ENCODE data around the gene GCLC.
"Not testable (repeated sequence)": the region's sequence is repeated elsewhere in the genome, so short reads cannot be mapped to it uniquely, and the experiment has no call there.

The GCLC gene

GRCh38 chr6:53556986-53557715 is 12.2 kb upstream of the GCLC start:
- DNase-seq (ENCODE audit: low read depth), result no peak

GRCh38 chr6:53553600-53553999 is 8.7 kb upstream of the GCLC start:
- DNase-seq (ENCODE audit: low read depth), result not testable (repeated sequence)

- not testable (repeated sequence) for DNase-seq (ENCODE audit: low read depth)
These were observed 6.8 kb upstream of the GCLC start for GRCh38 chr6:53551681-53552080.

- peak; percentile 91 for DNase-seq (ENCODE audit: low read depth)
These were observed 3.1 kb upstream of the GCLC start for GRCh38 chr6:53547811-53548496.

- no peak for DNase-seq (ENCODE audit: low read depth)
These were observed 2.4 kb upstream of the GCLC start for GRCh38 chr6:53547166-53547810.

DNA sequence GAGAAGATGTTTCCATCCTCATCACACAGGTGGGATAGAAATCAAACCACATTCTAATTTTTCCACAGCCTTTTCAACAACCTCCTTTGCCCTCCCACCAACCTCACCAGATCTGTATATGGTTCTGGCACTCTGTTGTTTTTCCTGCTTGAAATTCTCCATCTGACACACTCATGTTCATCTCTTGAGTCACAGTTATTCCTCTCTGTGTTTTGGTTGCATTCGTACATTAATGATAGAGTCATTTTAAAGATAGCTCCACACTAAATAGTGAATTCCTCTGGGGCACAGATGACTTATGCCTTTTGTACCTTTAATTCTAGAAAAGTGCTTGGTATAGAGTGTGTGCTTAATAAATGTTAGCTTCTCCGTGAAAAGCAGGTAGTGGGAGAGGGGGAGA is 1.4 kb upstream of the GCLC start:
- no peak for DNase-seq (ENCODE audit: low read depth)

DNA sequence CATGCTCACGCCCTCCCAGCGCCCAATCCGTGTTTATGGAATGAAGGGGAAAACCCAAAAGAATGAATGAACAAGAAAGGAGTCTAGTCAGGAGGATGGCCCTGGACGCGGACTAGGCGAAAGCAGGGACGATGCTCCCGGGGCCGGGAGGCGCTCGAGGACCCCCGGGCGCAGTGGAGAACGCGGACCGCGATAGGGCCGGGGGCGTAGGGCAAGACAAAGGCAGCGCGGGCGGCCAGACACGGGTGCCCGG is 758 bp downstream of the GCLC start:
- DNase-seq (ENCODE audit: low read depth), result no peak

- no peak for DNase-seq (ENCODE audit: low read depth)
These were observed 1.3 kb downstream of the GCLC start for GRCh38 chr6:53543359-53544216.

GRCh38 chr6:53541900-53542299 is 3.0 kb downstream of the GCLC start:
- no peak for DNase-seq (ENCODE audit: low read depth)

DNA sequence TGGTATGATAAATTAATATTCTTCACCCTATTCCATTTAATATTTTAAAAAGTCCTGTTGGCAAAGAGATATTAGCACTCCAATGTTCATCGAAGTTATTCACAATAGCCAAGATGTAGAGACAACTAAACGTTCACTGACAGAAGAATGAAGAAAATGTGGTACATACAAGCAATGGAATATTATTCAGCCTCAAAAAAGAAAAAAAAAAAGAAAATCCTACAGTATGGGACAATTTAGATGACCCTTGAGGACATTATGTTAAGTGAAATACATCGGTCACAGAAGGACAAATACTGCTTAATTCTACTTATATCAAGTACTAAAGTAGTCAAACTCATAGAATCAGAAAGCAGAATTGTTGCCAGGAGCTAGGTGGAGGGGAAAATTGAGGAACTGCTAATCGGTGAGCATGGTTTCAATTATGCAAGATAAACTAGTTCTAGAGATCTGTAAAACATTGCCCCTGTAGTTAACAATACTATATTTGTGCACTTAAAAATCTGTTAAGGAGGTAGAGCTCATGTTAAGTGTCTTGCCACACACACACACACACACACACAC is 4.7 kb downstream of the GCLC start:
- no peak for DNase-seq (ENCODE audit: low read depth)

GRCh38 chr6:53539561-53539960 is 5.3 kb downstream of the GCLC start:
- no peak for DNase-seq (ENCODE audit: low read depth)

- DNase-seq (ENCODE audit: low read depth), result no peak
These were observed 8.3 kb downstream of the GCLC start for GRCh38 chr6:53536561-53536960.

GRCh38 chr6:53532942-53533341 is 12.0 kb downstream of the GCLC start:
- DNase-seq (ENCODE audit: low read depth), result no peak

DNA sequence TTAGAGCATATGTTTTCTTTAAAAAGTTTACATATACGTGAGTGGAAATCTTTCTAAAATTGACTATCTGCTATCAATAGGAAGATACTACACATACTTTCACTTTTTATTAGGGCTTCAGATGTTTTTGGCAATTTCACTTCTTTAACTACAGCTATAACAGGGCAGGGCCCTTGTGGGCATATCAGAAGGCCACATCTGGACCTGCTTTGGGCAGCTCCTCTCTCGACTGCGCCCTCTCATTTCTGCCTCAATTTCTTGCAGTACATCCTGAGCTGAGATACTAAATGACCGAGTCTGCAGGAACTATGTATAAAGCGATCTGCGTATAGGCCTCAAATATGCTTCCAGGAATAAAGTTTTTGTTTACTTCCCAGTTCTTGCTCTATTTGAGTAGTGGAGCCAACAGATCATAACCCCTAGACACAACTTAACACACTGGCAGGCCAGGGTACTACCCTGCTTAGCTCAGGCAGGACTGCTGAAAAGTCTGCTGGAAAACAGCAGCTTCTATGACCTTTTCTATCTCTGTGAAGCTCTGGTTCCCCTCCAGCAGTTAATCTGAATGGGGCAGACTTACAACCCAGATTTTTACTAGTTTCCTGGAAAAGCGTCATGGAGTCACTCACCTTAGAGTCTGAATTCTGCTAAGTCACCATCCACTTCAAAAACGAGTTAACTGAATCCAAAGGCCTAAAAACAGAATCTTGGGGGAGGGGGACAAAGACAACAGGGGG is 12.7 kb downstream of the GCLC start:
- DNase-seq (ENCODE audit: low read depth), result no peak

GRCh38 chr6:53530780-53531386 is 14.0 kb downstream of the GCLC start:
- no peak for DNase-seq (ENCODE audit: low read depth)

GRCh38 chr6:53530346-53530745 is 14.6 kb downstream of the GCLC start:
- no peak for DNase-seq (ENCODE audit: low read depth)

- DNase-seq (ENCODE audit: low read depth), result no peak
These were observed 15.4 kb downstream of the GCLC start for GRCh38 chr6:53529324-53530036.

- no peak for DNase-seq (ENCODE audit: low read depth)
These were observed 16.8 kb downstream of the GCLC start for GRCh38 chr6:53528107-53528506.

- DNase-seq (ENCODE audit: low read depth), result no peak
These were observed 17.6 kb downstream of the GCLC start for GRCh38 chr6:53527249-53527765.

DNA sequence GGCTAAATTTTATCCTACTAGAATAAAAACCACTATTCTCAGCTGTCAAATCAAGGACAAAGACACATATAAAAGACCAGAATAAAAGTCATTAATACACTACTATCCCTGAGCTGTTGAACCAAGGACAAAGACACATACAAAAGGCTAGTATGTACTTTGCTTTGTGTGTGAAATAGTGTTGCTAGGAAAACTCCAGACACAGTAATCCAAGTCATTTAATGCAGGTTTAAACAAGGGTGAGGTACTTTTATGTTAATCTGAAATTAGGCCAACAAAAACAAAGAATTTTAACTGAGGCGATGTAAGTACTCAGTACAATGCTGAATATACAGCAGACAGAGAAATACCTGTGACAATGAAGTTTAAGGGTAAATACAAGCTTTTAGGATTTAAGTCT is 18.9 kb downstream of the GCLC start:
- no peak for DNase-seq (ENCODE audit: low read depth)

Measured in activated T-cell treated with anti-CD3 and anti-CD28 coated beads for 48 hours (primary cell).